Lower leg skin (tissue), 4 donors: ENCODE measurements around the gene TADA1. TPM values are rescaled to one million over a fixed set of nuclear protein-coding genes. Genes with fewer than 3 reads are reported as not detected.

ENCODE experiments used
- DNase-seq, 2 donors: peaks; one replicate each; pipeline ENCODE4 v3.0.0-alpha.2; 2019; ENCODE audit warnings: low spot score in 2 of 2
- H3K4me3 ChIP-seq: fragments of 200-600 bp; sonication (generic); 2 replicates; pipeline ENCODE4 v1.5.1; 2017; ENCODE audit warnings: mild to moderate bottlenecking, low read depth; ENCODE audit not compliant: poor library complexity, severe bottlenecking
- CTCF ChIP-seq, 3 donors: fragments of 450-650 bp; IDR thresholded peaks; one replicate each; pipeline ENCODE4 v1.5.1; 2016; ENCODE audit warnings: antibody characterized with exemption in 3 of 3, mild to moderate bottlenecking in 3 of 3, moderate library complexity in 2 of 3
- POLR2A ChIP-seq, 2 donors: fragments of 450-650 bp; IDR thresholded peaks; one replicate each; pipeline ENCODE4 v1.6.1; 2016 to 2017; ENCODE audit warnings: antibody characterized with exemption in 2 of 2, mild to moderate bottlenecking in 1 of 2, moderate library complexity in 1 of 2
- WGBS, 2 donors: methylation state at CpG; one replicate each; pipeline ENCODE4 v1.1.5; 2018; 5-methylcytosine and 5-hydroxymethylcytosine counted together
- intact Hi-C: fragments of 100-400 bp; cut with DNase I; formaldehyde crosslinking; loops from one replicate; pipeline ENCODE4 v1.15.0; 2023; ENCODE audit warnings: low total_unique reads
- total RNA-seq, 4 donors: library from RNA; depleted of rRNA; stranded (reverse); fragments of >200 nt; gene quantifications; one replicate each; pipeline ENCODE4 v1.1.0, GENCODE V29; 2016

TADA1 gene
- total RNA-seq, 4 donors from 2014 or later: 9.5 to 18.2 (median 15.1) TPM

- WGBS, 2 donors: 46 to 58% methylated on average over 2 of the region's 2 CpGs
- no peak for TF ChIP-seq CTCF (IDR thresholded peaks at IDR 0.05)
- TF ChIP-seq POLR2A (IDR thresholded peaks at IDR 0.05): no peak
- no peak for DNase-seq
- intact Hi-C loops: no loop called here
- H3K4me3 ChIP-seq: no peak overlapping the region
Measured at GRCh38 chr1:166905136-166905535, 29.1 kb upstream of the TADA1 start.

GRCh38 chr1:166903232-166903631 lies 27.2 kb upstream of the TADA1 start:
- 63 to 73% methylated on average over 1 of the region's 1 CpG for WGBS, 2 donors
- intact Hi-C loops: no loop called here
- no peak for DNase-seq
- TF ChIP-seq POLR2A (IDR thresholded peaks at IDR 0.05): no peak
- H3K4me3 ChIP-seq: no peak overlapping the region

- WGBS, 2 donors: 63 to 93% methylated on average over 1 of the region's 1 CpG
- DNase-seq: no peak
- TF ChIP-seq POLR2A (IDR thresholded peaks at IDR 0.05): no peak
- intact Hi-C loops: no loop called here
- no peak overlapping the region for H3K4me3 ChIP-seq
Measured at GRCh38 chr1:166902279-166902678, 26.2 kb upstream of the TADA1 start.

GRCh38 chr1:166900987-166901386 lies 24.9 kb upstream of the TADA1 start:
- no peak for DNase-seq
- no peak for TF ChIP-seq CTCF (IDR thresholded peaks at IDR 0.05)
- TF ChIP-seq POLR2A (IDR thresholded peaks at IDR 0.05): no peak
- intact Hi-C loops: no loop called here
- WGBS, 2 donors: 43 to 53% methylated on average over 4 of the region's 4 CpGs
- H3K4me3 ChIP-seq: no peak overlapping the region

GRCh38 chr1:166899769-166900168 lies 23.7 kb upstream of the TADA1 start:
- H3K4me3 ChIP-seq: no peak overlapping the region
- intact Hi-C loops: no loop called here
- TF ChIP-seq CTCF (IDR thresholded peaks at IDR 0.05) (no peak), POLR2A (IDR thresholded peaks at IDR 0.05) (no peak)
- no peak for DNase-seq

GRCh38 chr1:166895766-166896165 lies 19.7 kb upstream of the TADA1 start:
- no peak for DNase-seq
- TF ChIP-seq POLR2A (IDR thresholded peaks at IDR 0.05): no peak
- WGBS, 2 donors: 82 to 86% methylated on average over 4 of the region's 4 CpGs
- intact Hi-C loops: no loop called here
- H3K4me3 ChIP-seq: no peak overlapping the region

- no peak for DNase-seq
- no peak for TF ChIP-seq CTCF (IDR thresholded peaks at IDR 0.05)
- no peak for TF ChIP-seq POLR2A (IDR thresholded peaks at IDR 0.05)
- no peak overlapping the region for H3K4me3 ChIP-seq
- intact Hi-C loops: no loop called here
Measured at GRCh38 chr1:166889776-166890175, 13.7 kb upstream of the TADA1 start.
